H9 (cell line): Measurements from ENCODE around the gene ROPN1L. TPM values are rescaled to one million over a fixed set of nuclear protein-coding genes. Genes with fewer than 3 reads are reported as not detected.

Experiments
- DNase-seq: peaks from one replicate; pipeline ENCODE4 v3.0.0-alpha.2; 2017
- H2AFZ ChIP-seq: one replicate; pipeline ENCODE4 v1.6.1; 2013; ENCODE audit warnings: mild to moderate bottlenecking, low read length, control low read depth, moderate library complexity
- H2AK5ac ChIP-seq: 2 replicates; pipeline ENCODE4 v1.6.1; 2013; ENCODE audit warnings: low read length, control low read depth, mixed read lengths; ENCODE audit not compliant: insufficient read length
- H2BK120ac ChIP-seq: one replicate; pipeline ENCODE4 v1.6.1; 2013; ENCODE audit warnings: low read depth, mild to moderate bottlenecking, low read length, control low read depth, inconsistent platforms; ENCODE audit not compliant: poor library complexity, severe bottlenecking
- H2BK12ac ChIP-seq: 2 replicates; pipeline ENCODE4 v1.6.1; 2013; ENCODE audit warnings: low read length, control low read depth, mixed read lengths, low read depth; ENCODE audit not compliant: insufficient read length
- H2BK15ac ChIP-seq: 2 replicates; pipeline ENCODE4 v1.6.1; 2013; ENCODE audit warnings: low read depth, low read length, control low read depth
- H2BK20ac ChIP-seq: one replicate; pipeline ENCODE4 v1.6.1; 2013; ENCODE audit warnings: low read depth, mild to moderate bottlenecking, low read length, control low read depth, inconsistent platforms; ENCODE audit not compliant: poor library complexity, severe bottlenecking
- H2BK5ac ChIP-seq: 2 replicates; pipeline ENCODE4 v1.6.1; 2013; ENCODE audit warnings: low read length, control low read depth, mixed read lengths; ENCODE audit not compliant: insufficient read length
- H3K14ac ChIP-seq: 2 replicates; pipeline ENCODE4 v1.6.1; 2013; ENCODE audit warnings: low read length, control low read depth; ENCODE audit not compliant: insufficient read depth
- H3K18ac ChIP-seq: 2 replicates; pipeline ENCODE4 v1.6.1; 2013; ENCODE audit warnings: low read depth, mild to moderate bottlenecking, mixed read lengths, low read length, control low read depth; ENCODE audit not compliant: insufficient read length
- H3K23ac ChIP-seq: 2 replicates; pipeline ENCODE4 v1.6.1; 2013; ENCODE audit warnings: low read length, control low read depth, mixed read lengths, low read depth; ENCODE audit not compliant: insufficient read length
- H3K23me2 ChIP-seq: 2 replicates; pipeline ENCODE4 v1.6.1; 2013; ENCODE audit warnings: low read depth, mild to moderate bottlenecking, mixed read lengths, low read length, control low read depth; ENCODE audit not compliant: insufficient read length, poor library complexity, severe bottlenecking
- H3K27ac ChIP-seq: 2 replicates; pipeline ENCODE4 v1.5.1; 2013; ENCODE audit warnings: low read length, control low read depth, mixed read lengths, low read depth; ENCODE audit not compliant: insufficient read length
- H3K27me3 ChIP-seq: 2 replicates; pipeline ENCODE4 v1.6.1; 2013; ENCODE audit warnings: low read length, control low read depth, inconsistent platforms; ENCODE audit not compliant: insufficient read depth
- H3K4ac ChIP-seq: 2 replicates; pipeline ENCODE4 v1.6.1; 2013; ENCODE audit warnings: low read depth, mild to moderate bottlenecking, control low read depth, inconsistent platforms, low read length, moderate library complexity
- H3K4me1 ChIP-seq: 2 replicates; pipeline ENCODE4 v1.6.1; 2013; ENCODE audit warnings: low read length, control low read depth, inconsistent platforms; ENCODE audit not compliant: insufficient read depth
- H3K4me2 ChIP-seq: 2 replicates; pipeline ENCODE4 v1.6.1; 2013; ENCODE audit warnings: low read length, control low read depth, mixed read lengths; ENCODE audit not compliant: insufficient read length, insufficient read depth
- H3K56ac ChIP-seq: 2 replicates; pipeline ENCODE4 v1.6.1; 2013; ENCODE audit warnings: low read depth, mild to moderate bottlenecking, mixed read lengths, low read length, control low read depth; ENCODE audit not compliant: insufficient read length
- H3K79me1 ChIP-seq: 2 replicates; pipeline ENCODE4 v1.6.1; 2013; ENCODE audit warnings: low read depth, mild to moderate bottlenecking, moderate library complexity, low read length, control low read depth, inconsistent platforms; ENCODE audit not compliant: insufficient read depth, poor library complexity, severe bottlenecking
- H3K79me2 ChIP-seq: 2 replicates; pipeline ENCODE4 v1.6.1; 2013; ENCODE audit warnings: low read length, control low read depth, inconsistent platforms; ENCODE audit not compliant: insufficient read depth
- H3K9ac ChIP-seq: 2 replicates; pipeline ENCODE4 v1.6.1; 2013; ENCODE audit warnings: low read length, control low read depth, mixed read lengths; ENCODE audit not compliant: insufficient read length; ENCODE audit errors: extremely low read depth
- H3K9me3 ChIP-seq: one replicate; pipeline ENCODE4 v1.6.1; 2013; ENCODE audit warnings: low read depth, low read length, inconsistent platforms; ENCODE audit not compliant: control insufficient read depth
- H3T11ph ChIP-seq: one replicate; pipeline ENCODE4 v1.6.1; 2013; ENCODE audit warnings: mild to moderate bottlenecking, low read length, control low read depth, inconsistent platforms
- H4K20me1 ChIP-seq: one replicate; pipeline ENCODE4 v1.6.1; 2013; ENCODE audit not compliant: control insufficient read depth, insufficient read length, insufficient read depth
- H4K5ac ChIP-seq: 2 replicates; pipeline ENCODE4 v1.6.1; 2013; ENCODE audit warnings: low read depth, mild to moderate bottlenecking, mixed read lengths, low read length, control low read depth; ENCODE audit not compliant: insufficient read length
- H4K8ac ChIP-seq: replicated peaks from 2 replicates; pipeline ENCODE4 v1.6.1; 2013; ENCODE audit warnings: low read length, control low read depth, mixed read lengths, low read depth; ENCODE audit not compliant: insufficient read length
- H4K91ac ChIP-seq: 2 replicates; pipeline ENCODE4 v1.6.1; 2013; ENCODE audit warnings: low read depth, mild to moderate bottlenecking, moderate library complexity, mixed read lengths, low read length, control low read depth; ENCODE audit not compliant: insufficient read length
- H3K27ac Mint-ChIP-seq, 3 experiments: 2 replicates in 2 of 3; 3 replicates in 1 of 3; pipeline ENCODE4 v1.8.0; 2020 to 2021; ENCODE audit warnings: mixed read lengths in 3 of 3, mild to moderate bottlenecking in 1 of 3, moderate library complexity in 1 of 3
- H3K27me3 Mint-ChIP-seq: 2 replicates; pipeline ENCODE4 v1.8.0; 2021; ENCODE audit warnings: low read depth, mild to moderate bottlenecking, moderate library complexity, mixed read lengths
- H3K36me3 Mint-ChIP-seq, 3 experiments: 2 replicates in 2 of 3; 3 replicates in 1 of 3; pipeline ENCODE4 v1.8.0; 2020 to 2021; ENCODE audit warnings: low read depth in 3 of 3, mixed read lengths in 3 of 3; ENCODE audit not compliant: insufficient read depth in 1 of 3
- H3K4me1 Mint-ChIP-seq, 2 experiments: 2 replicates each; pipeline ENCODE4 v1.8.0; 2020; ENCODE audit warnings: mixed read lengths in 2 of 2
- H3K4me3 Mint-ChIP-seq, 2 experiments: 2 replicates in 1 of 2; 3 replicates in 1 of 2; pipeline ENCODE4 v1.8.0; 2020 to 2021; ENCODE audit warnings: mild to moderate bottlenecking in 2 of 2, mixed read lengths in 2 of 2, moderate library complexity in 1 of 2
- H3K9me3 Mint-ChIP-seq, 2 experiments: 2 replicates in 1 of 2; 3 replicates in 1 of 2; pipeline ENCODE4 v1.8.0; 2020; ENCODE audit warnings: mild to moderate bottlenecking in 2 of 2, mixed read lengths in 2 of 2, moderate library complexity in 1 of 2
- WGBS: extraction: QIAGEN DNeasy Blood & Tissue Kit; methylation state at CpG from one replicate; pipeline ENCODE4 v1.1.7; 2013; ENCODE audit warnings: missing lambda C conversion rate, low lambda C conversion rate, mixed read lengths; ENCODE audit not compliant: insufficient read length; ENCODE audit errors: extremely low coverage; 5-methylcytosine and 5-hydroxymethylcytosine counted together
- total RNA-seq: library from RNA; stranded (reverse); gene quantifications from 2 replicates; pipeline ENCODE4 v1.2.1, GENCODE V29; 2021
- TF ChIP-seq, protein P1 (sequence below): fragments of 200-600 bp; sonication (generic); conservative IDR thresholded peaks from 3 replicates; pipeline ENCODE4 v1.8.0; 2021; ENCODE audit warnings: antibody characterized with exemption, mild to moderate bottlenecking

ROPN1L gene
- total RNA-seq, 1 experiment from 2014 or later, result 0.37 TPM

DNA sequence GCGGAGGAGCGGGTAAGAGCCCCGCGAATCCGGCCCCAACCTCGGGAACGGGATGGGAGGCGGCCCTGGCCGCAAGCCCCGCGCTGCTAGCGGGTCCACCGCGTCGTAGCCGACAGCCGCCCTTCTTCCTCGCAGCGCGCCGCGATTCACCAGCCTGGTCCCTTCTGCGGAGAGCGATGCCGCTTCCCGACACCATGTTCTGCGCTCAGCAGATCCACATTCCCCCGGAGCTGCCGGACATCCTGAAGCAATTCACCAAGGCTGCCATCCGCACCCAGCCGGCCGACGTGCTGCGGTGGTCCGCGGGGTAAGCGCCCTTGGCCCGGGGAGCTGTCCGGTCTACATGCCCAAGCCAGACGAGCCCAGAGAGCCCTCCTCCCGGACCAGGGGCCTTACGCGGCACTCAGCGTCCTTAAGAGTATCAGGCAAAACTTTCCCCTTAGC lies 335 bp downstream of the ROPN1L start:
- Mint-ChIP-seq H3K4me1 (peaks cover 7 to 15% of the 10 kb centered on the region in 2 experiments), H3K36me3 (no peaks in the 10 kb centered on the region), H3K9me3 (no peaks in the 10 kb centered on the region), H3K4me3 (peak overlapping the region; percentile 78 to 86), H3K27ac (no peak overlapping the region), H3K27me3 (peaks cover 50% of the 10 kb centered on the region)
- no peak overlapping the region for H2BK120ac ChIP-seq
- no peak overlapping the region for H2AK5ac ChIP-seq
- peaks cover 1% of the 10 kb centered on the region; the same call in 1 of the 2 replicates for H3K4me1 ChIP-seq
- H4K8ac ChIP-seq, result no peak overlapping the region
- no CpG with 5 or more reads among the region's 44 CpGs for WGBS
- H3K56ac ChIP-seq, result no peak overlapping the region
- peak overlapping the region; percentile 42 for H3K4me2 ChIP-seq
- no peaks in the 10 kb centered on the region for H4K20me1 ChIP-seq
- H3K9me3 ChIP-seq, result no peaks in the 10 kb centered on the region
- H3K18ac ChIP-seq, result no peak overlapping the region
- no peaks in the 10 kb centered on the region for H3K79me2 ChIP-seq
- H2BK15ac ChIP-seq, result no peak overlapping the region
- no peak overlapping the region for H2BK12ac ChIP-seq
- H3T11ph ChIP-seq, result no peak overlapping the region
- no peak overlapping the region for H4K91ac ChIP-seq
- H3K79me1 ChIP-seq, result no peaks in the 10 kb centered on the region
- no peak overlapping the region for H3K23ac ChIP-seq
- no peak overlapping the region for H2AFZ ChIP-seq
- no peak overlapping the region for H2BK20ac ChIP-seq
- H2BK5ac ChIP-seq, result no peak overlapping the region
- H3K27me3 ChIP-seq, result no peaks in the 10 kb centered on the region; the same call in 1 of the 2 replicates
- H4K5ac ChIP-seq, result no peak overlapping the region
- DNase-seq, result no peak
- TF ChIP-seq, protein P1, sequence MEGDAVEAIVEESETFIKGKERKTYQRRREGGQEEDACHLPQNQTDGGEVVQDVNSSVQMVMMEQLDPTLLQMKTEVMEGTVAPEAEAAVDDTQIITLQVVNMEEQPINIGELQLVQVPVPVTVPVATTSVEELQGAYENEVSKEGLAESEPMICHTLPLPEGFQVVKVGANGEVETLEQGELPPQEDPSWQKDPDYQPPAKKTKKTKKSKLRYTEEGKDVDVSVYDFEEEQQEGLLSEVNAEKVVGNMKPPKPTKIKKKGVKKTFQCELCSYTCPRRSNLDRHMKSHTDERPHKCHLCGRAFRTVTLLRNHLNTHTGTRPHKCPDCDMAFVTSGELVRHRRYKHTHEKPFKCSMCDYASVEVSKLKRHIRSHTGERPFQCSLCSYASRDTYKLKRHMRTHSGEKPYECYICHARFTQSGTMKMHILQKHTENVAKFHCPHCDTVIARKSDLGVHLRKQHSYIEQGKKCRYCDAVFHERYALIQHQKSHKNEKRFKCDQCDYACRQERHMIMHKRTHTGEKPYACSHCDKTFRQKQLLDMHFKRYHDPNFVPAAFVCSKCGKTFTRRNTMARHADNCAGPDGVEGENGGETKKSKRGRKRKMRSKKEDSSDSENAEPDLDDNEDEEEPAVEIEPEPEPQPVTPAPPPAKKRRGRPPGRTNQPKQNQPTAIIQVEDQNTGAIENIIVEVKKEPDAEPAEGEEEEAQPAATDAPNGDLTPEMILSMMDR, result no peak
- H3K23me2 ChIP-seq, result peaks cover 10% of the 10 kb centered on the region
- H3K14ac ChIP-seq, result no peak overlapping the region; the same call in 1 of the 2 replicates
- no peak overlapping the region for H3K4ac ChIP-seq
- H3K27ac ChIP-seq, result no peak overlapping the region
- no peak overlapping the region for H3K9ac ChIP-seq
